Measurements from ENCODE around the gene RNF213. TPM values are rescaled to one million over a fixed set of nuclear protein-coding genes. Genes with fewer than 3 reads are reported as not detected.

RNF213 gene
- total and polyA plus RNA-seq, 10 of the 15 experiments (the other 5 are each of a cell fraction or from before 2014, with no cell fraction given): 18.6 to 145 (median 65.8) TPM

- TF ChIP-seq E2F8 (IDR thresholded peaks at IDR 0.05; ENCODE audit: low read depth, partially characterized antibody) (no peak), EZH2 (IDR thresholded peaks at IDR 0.05; ENCODE audit: borderline replicate concordance, control insufficient read depth, low read depth, low read length) (no peak), NBN (IDR thresholded peaks at IDR 0.05) (no peak), JUND (IDR thresholded peaks at IDR 0.05; ENCODE audit: low read depth, low read length) (no peak), ZZZ3 (IDR thresholded peaks at IDR 0.05; ENCODE audit: control insufficient read depth, insufficient read length, low read depth) (no peak)
Observed at GRCh38 chr17:80291260-80291659, 30.6 kb downstream of the RNF213 start (continued).

GRCh38 chr17:80291691-80292487 lies 31.2 kb downstream of the RNF213 start:
- RAD21 ChIA-PET (ENCODE audit: unreplicated experiment): interaction anchor here (1.2 kb wide), 1 partner anchor 96 kb away, joined by 3 read pairs; no protein-coding TSS in a partner anchor
- SMC1A ChIA-PET (ENCODE audit: uncharacterized antibody, unreplicated experiment): no interaction called here
- intact Hi-C loops (cut with micrococcal nuclease; ENCODE audit: unreplicated experiment): no loop called here
- BruUV-seq (replicated peaks): no TSS peak
- Histone ChIP-seq H2AFZ (ENCODE audit: control insufficient read depth, low read depth, low read length) (no peak overlapping the region), H4K20me1 (ENCODE audit: control insufficient read depth, insufficient read depth) (no peaks in the 10 kb centered on the region), H3K9me3 (replicated peaks; ENCODE audit: control insufficient read depth, insufficient read depth, low read length) (no peaks in the 10 kb centered on the region), H3K4me1 (ENCODE audit: control insufficient read depth, insufficient read depth, low read length) (no peaks in the 10 kb centered on the region), H3K27ac (ENCODE audit: control insufficient read depth, insufficient read depth) (no peak overlapping the region), H3K4me2 (ENCODE audit: control insufficient read depth, insufficient read depth) (no peak overlapping the region), H3K36me3 (ENCODE audit: control insufficient read depth in 2 of 2, insufficient read depth in 2 of 2, low read length in 1 of 2) (peaks cover 40 to 48% of the 10 kb centered on the region in 2 experiments), H3K4me3 (no peak overlapping the region), H3K27me3 (replicated peaks in 1 of 2; ENCODE audit: control insufficient read depth in 2 of 2, insufficient read depth in 2 of 2, low read length in 1 of 2) (no peaks in the 10 kb centered on the region), H3K79me2 (ENCODE audit: control insufficient read depth, insufficient read depth, low read length) (no peaks in the 10 kb centered on the region), H3K9ac (ENCODE audit: control insufficient read depth, insufficient read depth, low read length) (no peak overlapping the region)
- WGBS (ENCODE audit: insufficient coverage, insufficient replicate concordance, low lambda C conversion rate, missing lambda C conversion rate): 97% methylated on average over 20 of the region's 20 CpGs
- CTCF ChIA-PET: no interaction called here
- POLR2A ChIA-PET: no interaction called here
- no peak for FAIRE-seq
- ATAC-seq: no peak
- TF ChIP-seq BCL3 (IDR thresholded peaks at IDR 0.05; ENCODE audit: borderline replicate concordance, insufficient read depth, low read depth, low read length, poor library complexity, severe bottlenecking) (peak; percentile 66), POLR2A (IDR thresholded peaks at IDR 0.05; ENCODE audit: low read depth, low read length) (no peak)
- DNase-seq (ENCODE audit: low read depth, low spot score): no peak
- in situ Hi-C loops (cut with MboI): no loop called here

Measured in GM12878 (cell line).